DOHH2 (cell line): ENCODE measurements around the gene MRC2.

Source experiments
- H3F3A ChIP-seq: fragments of 200-600 bp; sonication (generic), shearing (Covaris generic); 2 replicates; pipeline ENCODE4 v1.6.0; 2016; ENCODE audit warnings: antibody characterized with exemption, mild to moderate bottlenecking; ENCODE audit not compliant: control insufficient read depth, insufficient read depth
- H3K27ac ChIP-seq: fragments of 200-600 bp; sonication (generic); 2 replicates; pipeline ENCODE4 v1.5.1; 2014; ENCODE audit warnings: low read depth, mild to moderate bottlenecking, low read length, moderate library complexity
- H3K27me3 ChIP-seq: fragments of 200-600 bp; sonication (generic); 2 replicates; pipeline ENCODE4 v1.6.1; 2014; ENCODE audit warnings: mild to moderate bottlenecking, low read length, mixed read lengths; ENCODE audit not compliant: control insufficient read depth
- H3K36me3 ChIP-seq: fragments of 200-600 bp; sonication (generic); 2 replicates; pipeline ENCODE4 v1.6.1; 2014; ENCODE audit warnings: mild to moderate bottlenecking, low read length, moderate library complexity, mixed read lengths; ENCODE audit not compliant: control insufficient read depth
- H3K4me1 ChIP-seq: fragments of 200-600 bp; sonication (generic); 2 replicates; pipeline ENCODE4 v1.6.1; 2014; ENCODE audit warnings: mild to moderate bottlenecking, low read length, mixed read lengths; ENCODE audit not compliant: control insufficient read depth
- H3K4me2 ChIP-seq: fragments of 200-600 bp; sonication (generic); 2 replicates; pipeline ENCODE4 v1.6.0; 2014; ENCODE audit warnings: mild to moderate bottlenecking, low read length, moderate library complexity
- H3K4me3 ChIP-seq: fragments of 200-600 bp; sonication (generic); 2 replicates; pipeline ENCODE4 v1.5.1; 2014; ENCODE audit warnings: mild to moderate bottlenecking, low read length, mixed read lengths
- H3K79me2 ChIP-seq: fragments of 200-600 bp; sonication (generic); 2 replicates; pipeline ENCODE4 v1.6.1; 2014; ENCODE audit warnings: mild to moderate bottlenecking, low read length, mixed read lengths; ENCODE audit not compliant: control insufficient read depth
- H3K9me2 ChIP-seq: fragments of 200-600 bp; sonication (generic); replicated peaks from 2 replicates; pipeline ENCODE4 v1.6.1; 2014; ENCODE audit warnings: mild to moderate bottlenecking, low read length, mixed read lengths; ENCODE audit not compliant: control insufficient read depth
- H3K9me3 ChIP-seq: fragments of 200-600 bp; sonication (generic); 2 replicates; pipeline ENCODE4 v1.6.1; 2014; ENCODE audit warnings: antibody characterized with exemption, low read length, mixed read lengths; ENCODE audit not compliant: control insufficient read depth, insufficient read depth
- H4K20me1 ChIP-seq: fragments of 200-600 bp; sonication (generic); 2 replicates; pipeline ENCODE4 v1.6.0; 2014; ENCODE audit warnings: low read depth, mild to moderate bottlenecking, antibody characterized with exemption, low read length, moderate library complexity; ENCODE audit not compliant: control insufficient read depth, insufficient read depth
- CTCF ChIP-seq: fragments of 200-600 bp; sonication (generic); IDR thresholded peaks from one replicate; pipeline ENCODE4 v1.5.1; 2014; ENCODE audit warnings: antibody characterized with exemption, mild to moderate bottlenecking, low read depth, low read length; ENCODE audit not compliant: poor library complexity, severe bottlenecking
- EZH2phosphoT487 ChIP-seq: fragments of 200-600 bp; sonication (generic); IDR thresholded peaks from 2 replicates; pipeline ENCODE4 v1.6.1; 2017; ENCODE audit warnings: borderline replicate concordance, mild to moderate bottlenecking, antibody characterized with exemption, low read length, moderate library complexity, mixed read lengths

Gene MRC2

GRCh38 chr17:62676231-62676943 lies 48.9 kb downstream of the MRC2 start:
- no peaks in the 10 kb centered on the region for H3K4me1 ChIP-seq
- no peak overlapping the region for H3K4me2 ChIP-seq
- H3K4me3 ChIP-seq, result no peak overlapping the region
- no peaks in the 10 kb centered on the region for H4K20me1 ChIP-seq
- H3K36me3 ChIP-seq, result no peaks in the 10 kb centered on the region
- no peaks in the 10 kb centered on the region for H3K9me2 ChIP-seq
- no peaks in the 10 kb centered on the region for H3K79me2 ChIP-seq
- no peak for TF ChIP-seq EZH2phosphoT487
- TF ChIP-seq CTCF, result no peak
- H3K9me3 ChIP-seq, result no peaks in the 10 kb centered on the region
- H3K27me3 ChIP-seq, result no peaks in the 10 kb centered on the region
- H3F3A ChIP-seq, result no peaks in the 10 kb centered on the region
- no peak overlapping the region for H3K27ac ChIP-seq

GRCh38 chr17:62676952-62677596 lies 49.6 kb downstream of the MRC2 start:
- Histone ChIP-seq H3K79me2 (no peaks in the 10 kb centered on the region), H3K4me3 (no peak overlapping the region), H3F3A (no peaks in the 10 kb centered on the region), H3K9me3 (no peaks in the 10 kb centered on the region), H3K36me3 (no peaks in the 10 kb centered on the region), H3K4me2 (no peak overlapping the region), H3K27me3 (no peaks in the 10 kb centered on the region), H4K20me1 (no peaks in the 10 kb centered on the region), H3K4me1 (no peaks in the 10 kb centered on the region), H3K27ac (no peak overlapping the region), H3K9me2 (no peaks in the 10 kb centered on the region)
- no peak for TF ChIP-seq CTCF
- no peak for TF ChIP-seq EZH2phosphoT487

GRCh38 chr17:62678214-62678919 lies 50.9 kb downstream of the MRC2 start:
- Histone ChIP-seq H4K20me1 (no peaks in the 10 kb centered on the region), H3K9me3 (no peaks in the 10 kb centered on the region), H3F3A (no peaks in the 10 kb centered on the region), H3K4me2 (no peak overlapping the region), H3K4me3 (no peak overlapping the region), H3K9me2 (no peaks in the 10 kb centered on the region), H3K36me3 (no peaks in the 10 kb centered on the region), H3K27me3 (no peaks in the 10 kb centered on the region), H3K79me2 (no peaks in the 10 kb centered on the region), H3K4me1 (no peaks in the 10 kb centered on the region), H3K27ac (no peak overlapping the region)
- no peak for TF ChIP-seq EZH2phosphoT487
- TF ChIP-seq CTCF, result no peak
